Testis (tissue), 2 donors: ENCODE results near the gene MRPS23.

Experiments used
- CTCF ChIP-seq, 3 experiments: fragments of 450-650 bp in 2 of 3; fragments of 200-600 bp in 1 of 3; sonication (generic) in 1 of 3; IDR thresholded peaks; one replicate each; pipeline ENCODE4 v1.5.1; 2016 to 2019; ENCODE audit warnings: antibody characterized with exemption in 3 of 3, mild to moderate bottlenecking in 2 of 3, moderate library complexity in 1 of 3
- POLR2A ChIP-seq: fragments of 450-650 bp; IDR thresholded peaks from one replicate; pipeline ENCODE4 v1.6.1; 2017; ENCODE audit warnings: antibody characterized with exemption, mild to moderate bottlenecking, moderate library complexity

DNA sequence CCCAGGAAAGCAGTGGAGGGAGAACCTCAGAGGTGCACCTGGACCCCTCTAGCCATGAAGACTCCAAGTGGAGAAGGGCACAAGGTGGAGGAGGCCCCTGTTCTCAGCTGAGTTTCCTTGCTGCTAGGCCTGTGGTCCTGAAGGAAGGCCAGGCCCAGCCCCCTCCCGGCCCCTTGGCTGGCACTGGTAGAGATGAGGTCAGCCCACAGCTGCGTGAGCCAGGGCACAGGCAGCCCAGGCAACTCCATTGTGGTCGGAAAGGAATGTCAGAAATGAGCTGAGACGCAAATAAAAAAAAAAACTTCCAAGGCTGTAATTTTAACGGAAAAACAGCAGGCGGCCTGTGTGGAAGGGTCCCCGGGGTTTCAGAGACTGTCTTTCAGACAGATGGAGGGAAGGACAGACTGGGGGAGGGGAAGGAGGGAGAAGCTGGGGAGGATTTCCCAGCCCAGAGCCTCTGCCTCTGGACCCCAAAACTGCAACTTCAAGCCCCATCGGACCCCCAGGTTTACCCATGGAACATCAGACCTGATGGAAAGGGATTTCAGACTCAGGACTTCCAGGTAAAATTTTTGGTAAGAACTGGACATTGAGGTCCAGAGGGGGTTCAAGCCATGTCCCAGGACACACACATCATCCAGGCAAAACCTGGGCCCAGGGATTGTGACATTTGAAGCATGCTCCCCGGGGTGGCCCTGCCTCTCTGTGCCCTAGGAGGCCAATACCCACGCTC is 25.6 kb upstream of the MRPS23 start:
- TF ChIP-seq POLR2A = no peak
- peak in 2 of 3 experiments; percentile 34 to 44 for TF ChIP-seq CTCF (IDR thresholded peaks at IDR 0.05)
